ENCODE data around the gene ARHGAP20.

DNA sequence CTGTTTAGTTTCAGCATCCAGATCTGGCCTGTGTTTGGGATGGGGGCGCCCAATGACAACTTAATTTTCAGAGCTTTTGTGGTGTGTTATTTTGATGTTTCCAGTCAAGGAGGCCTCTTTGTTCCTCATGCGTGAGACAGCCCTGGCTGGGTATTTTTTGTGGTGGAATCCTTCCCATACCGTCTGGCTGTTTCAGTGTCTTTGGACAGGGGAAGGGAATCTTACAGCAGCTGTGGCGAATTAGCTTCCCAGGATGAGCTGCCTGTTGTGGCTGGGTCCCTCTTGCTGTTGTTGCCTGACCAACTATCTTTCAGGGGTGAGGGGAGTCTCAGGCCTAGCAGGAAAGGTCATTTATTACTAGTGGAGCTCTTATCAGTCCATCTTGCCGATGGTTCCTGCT, 138.8 kb downstream of the ARHGAP20 start:
- TF ChIP-seq CTCF (conservative IDR thresholded peaks at IDR 0.05 in 1 of 2, IDR thresholded peaks at IDR 0.05 in 1 of 2; ENCODE audit: low read depth in 1 of 2, low read length in 2 of 2): no peak
- no peak for TF ChIP-seq EZH2 (IDR thresholded peaks at IDR 0.05; ENCODE audit: low read length, missing control alignments)

All from fibroblast of lung (primary cell).